ENCODE measurements around the gene EEIG1. TPM values are rescaled to one million over a fixed set of nuclear protein-coding genes. Genes with fewer than 3 reads are reported as not detected.

EEIG1 gene
- total RNA-seq, 1 donor from 2014 or later = 15.8 TPM

DNA sequence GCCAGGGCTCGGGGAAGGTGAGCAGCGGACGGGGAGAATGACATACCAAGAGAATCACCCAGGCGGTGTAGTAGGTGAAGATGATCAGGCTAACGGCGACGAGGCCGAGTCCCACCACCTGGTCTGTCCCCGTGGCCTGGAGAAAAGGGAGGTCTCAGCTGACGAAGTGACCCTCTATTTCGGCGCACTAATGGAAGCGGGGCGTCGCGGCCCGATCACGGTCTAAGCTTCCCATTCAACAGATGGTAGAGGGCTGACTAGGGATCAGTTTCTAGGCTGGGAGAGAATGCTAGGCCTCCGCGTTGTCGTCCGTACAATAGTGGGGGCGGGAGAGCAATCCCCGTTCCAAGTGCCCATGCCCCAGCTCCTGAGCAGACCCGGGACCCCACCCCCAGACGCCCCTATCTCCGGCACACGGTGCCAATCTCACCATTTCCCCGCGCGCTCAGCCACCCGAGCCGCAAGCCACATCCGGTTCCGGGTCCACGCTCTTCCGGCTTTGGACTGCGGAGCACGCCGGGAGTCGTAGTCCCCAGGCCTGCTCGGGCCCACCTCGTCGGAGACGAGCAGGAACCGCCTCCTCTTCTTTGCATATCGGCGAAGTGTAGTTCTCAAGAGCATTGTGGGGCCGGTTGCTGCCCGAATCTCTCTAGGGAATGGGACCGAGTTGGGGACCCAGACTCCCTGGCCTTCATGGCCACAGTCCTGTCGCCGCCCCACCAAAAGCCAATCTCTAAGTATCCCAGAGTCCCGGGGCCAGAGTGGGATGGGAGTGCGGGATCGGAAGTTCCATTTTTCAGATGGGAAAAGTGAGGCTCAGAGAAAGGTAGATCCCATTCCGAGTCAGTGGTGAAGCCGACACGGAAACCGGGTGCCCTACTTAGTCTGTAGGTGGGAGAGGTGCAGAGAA is 43.1 kb downstream of the EEIG1 start, which contains the start of gene DPM2:
Gene DPM2 (minus strand): TSS at position 467 of the 910 bp plus-strand sequence. CDS start 34 bp downstream, at position 433.
- Mint-ChIP-seq H3K27me3 (ENCODE audit: unreplicated experiment) (peaks cover 20% of the 10 kb centered on the region), H3K4me3 (ENCODE audit: unreplicated experiment) (peak within 1 kb of the TSS; percentile 94), H3K4me1 (ENCODE audit: low read depth, unreplicated experiment) (peaks cover 13% of the 10 kb centered on the region), H3K9me3 (ENCODE audit: unreplicated experiment) (peaks cover 6% of the 10 kb centered on the region), H3K27ac (ENCODE audit: unreplicated experiment) (peak within 1 kb of the TSS; percentile 76), H3K36me3 (ENCODE audit: unreplicated experiment) (no peaks in the 10 kb centered on the region)
- TF ChIP-seq, protein P1, sequence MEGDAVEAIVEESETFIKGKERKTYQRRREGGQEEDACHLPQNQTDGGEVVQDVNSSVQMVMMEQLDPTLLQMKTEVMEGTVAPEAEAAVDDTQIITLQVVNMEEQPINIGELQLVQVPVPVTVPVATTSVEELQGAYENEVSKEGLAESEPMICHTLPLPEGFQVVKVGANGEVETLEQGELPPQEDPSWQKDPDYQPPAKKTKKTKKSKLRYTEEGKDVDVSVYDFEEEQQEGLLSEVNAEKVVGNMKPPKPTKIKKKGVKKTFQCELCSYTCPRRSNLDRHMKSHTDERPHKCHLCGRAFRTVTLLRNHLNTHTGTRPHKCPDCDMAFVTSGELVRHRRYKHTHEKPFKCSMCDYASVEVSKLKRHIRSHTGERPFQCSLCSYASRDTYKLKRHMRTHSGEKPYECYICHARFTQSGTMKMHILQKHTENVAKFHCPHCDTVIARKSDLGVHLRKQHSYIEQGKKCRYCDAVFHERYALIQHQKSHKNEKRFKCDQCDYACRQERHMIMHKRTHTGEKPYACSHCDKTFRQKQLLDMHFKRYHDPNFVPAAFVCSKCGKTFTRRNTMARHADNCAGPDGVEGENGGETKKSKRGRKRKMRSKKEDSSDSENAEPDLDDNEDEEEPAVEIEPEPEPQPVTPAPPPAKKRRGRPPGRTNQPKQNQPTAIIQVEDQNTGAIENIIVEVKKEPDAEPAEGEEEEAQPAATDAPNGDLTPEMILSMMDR (IDR thresholded peaks at IDR 0.05; ENCODE audit: partially characterized antibody, unreplicated experiment) = no peak
- peak; percentile 83 for DNase-seq

DNA sequence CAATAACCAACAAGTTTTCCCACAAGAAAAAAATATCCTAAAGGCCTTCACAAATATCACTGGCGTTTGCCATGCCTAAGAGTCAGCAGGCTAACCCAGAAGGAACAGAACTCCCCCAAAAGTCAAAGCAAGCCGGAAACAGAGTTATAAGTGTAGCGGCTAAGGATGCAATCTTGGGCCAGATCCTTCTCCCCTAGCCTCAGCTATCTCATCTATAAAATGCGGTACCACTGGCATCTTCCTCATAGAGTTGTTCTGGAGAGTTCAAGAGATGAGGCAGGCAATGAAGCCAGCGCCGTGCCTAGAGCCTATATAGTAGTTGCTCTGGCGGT is 43.8 kb downstream of the EEIG1 start:
- Mint-ChIP-seq H3K27ac (ENCODE audit: unreplicated experiment) (peak overlapping the region; percentile 13), H3K27me3 (ENCODE audit: unreplicated experiment) (peaks cover 20% of the 10 kb centered on the region), H3K4me1 (ENCODE audit: low read depth, unreplicated experiment) (peaks cover 13% of the 10 kb centered on the region), H3K9me3 (ENCODE audit: unreplicated experiment) (peaks cover 6% of the 10 kb centered on the region), H3K4me3 (ENCODE audit: unreplicated experiment) (peak overlapping the region; percentile 94), H3K36me3 (ENCODE audit: unreplicated experiment) (no peaks in the 10 kb centered on the region)
- TF ChIP-seq, protein P1 (IDR thresholded peaks at IDR 0.05; ENCODE audit: partially characterized antibody, unreplicated experiment) = no peak
- no peak for DNase-seq

DNA sequence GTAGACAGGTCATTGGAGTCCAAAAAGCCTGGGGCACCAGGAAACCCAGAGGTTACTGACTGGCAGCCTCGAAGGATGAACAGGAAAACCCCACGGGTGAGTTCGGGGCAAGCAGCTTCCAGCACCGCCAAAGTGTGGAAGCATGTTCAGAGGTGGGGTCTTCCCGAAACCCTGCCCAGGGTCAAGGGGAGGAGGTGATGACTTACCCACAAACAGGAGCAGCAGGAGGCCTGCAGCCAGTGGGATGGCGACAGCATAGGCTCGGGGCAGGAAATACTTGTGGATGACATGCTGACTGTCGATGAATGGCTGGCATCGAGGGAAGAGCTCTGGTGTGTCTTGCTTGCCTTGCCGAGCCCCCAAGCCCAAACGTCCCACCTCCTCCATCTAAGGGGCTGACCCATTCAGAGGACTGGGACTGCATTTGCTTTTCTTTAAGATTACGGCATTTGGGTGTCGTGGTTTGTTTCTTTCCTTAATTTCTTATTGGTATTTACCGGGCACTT is 44.4 kb downstream of the EEIG1 start:
- Mint-ChIP-seq H3K9me3 (ENCODE audit: unreplicated experiment) (peaks cover 8% of the 10 kb centered on the region), H3K36me3 (ENCODE audit: unreplicated experiment) (no peaks in the 10 kb centered on the region), H3K27me3 (ENCODE audit: unreplicated experiment) (peaks cover 20% of the 10 kb centered on the region), H3K27ac (ENCODE audit: unreplicated experiment) (no peak overlapping the region), H3K4me1 (ENCODE audit: low read depth, unreplicated experiment) (peaks cover 14% of the 10 kb centered on the region), H3K4me3 (ENCODE audit: unreplicated experiment) (peak overlapping the region; percentile 94)
- TF ChIP-seq, protein P1 (IDR thresholded peaks at IDR 0.05; ENCODE audit: partially characterized antibody, unreplicated experiment) = no peak
- no peak for DNase-seq

DNA sequence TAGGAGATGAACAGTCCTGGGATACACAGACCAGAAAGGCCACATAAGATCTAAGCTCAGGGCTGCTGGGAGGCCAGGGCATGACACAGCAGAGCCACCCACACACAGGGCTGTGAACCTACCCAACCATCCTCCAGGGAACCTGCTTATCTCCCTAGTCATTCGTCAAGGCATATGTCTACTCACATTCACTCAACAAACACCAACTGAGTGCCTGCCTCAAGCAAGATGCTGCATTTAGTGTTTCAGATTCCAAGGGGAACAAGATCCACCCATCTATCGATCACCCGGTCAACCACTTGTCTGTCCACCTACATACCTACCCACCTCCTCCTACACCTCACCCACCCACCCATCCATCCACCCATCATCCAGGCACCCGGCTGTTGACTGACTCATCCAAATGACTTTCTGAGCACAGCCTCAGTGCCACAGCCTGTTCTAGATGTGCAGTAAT is 45.0 kb downstream of the EEIG1 start:
- peak overlapping the region; percentile 94 for H3K4me3 Mint-ChIP-seq (ENCODE audit: unreplicated experiment)
- peaks cover 17% of the 10 kb centered on the region for H3K4me1 Mint-ChIP-seq (ENCODE audit: low read depth, unreplicated experiment)
- peak overlapping the region; percentile 49 for H3K27ac Mint-ChIP-seq (ENCODE audit: unreplicated experiment)
- DNase-seq = no peak
- no peaks in the 10 kb centered on the region for H3K36me3 Mint-ChIP-seq (ENCODE audit: unreplicated experiment)
- peaks cover 20% of the 10 kb centered on the region for H3K27me3 Mint-ChIP-seq (ENCODE audit: unreplicated experiment)
- TF ChIP-seq, protein P1 (IDR thresholded peaks at IDR 0.05; ENCODE audit: partially characterized antibody, unreplicated experiment) = no peak
- peaks cover 10% of the 10 kb centered on the region for H3K9me3 Mint-ChIP-seq (ENCODE audit: unreplicated experiment)

DNA sequence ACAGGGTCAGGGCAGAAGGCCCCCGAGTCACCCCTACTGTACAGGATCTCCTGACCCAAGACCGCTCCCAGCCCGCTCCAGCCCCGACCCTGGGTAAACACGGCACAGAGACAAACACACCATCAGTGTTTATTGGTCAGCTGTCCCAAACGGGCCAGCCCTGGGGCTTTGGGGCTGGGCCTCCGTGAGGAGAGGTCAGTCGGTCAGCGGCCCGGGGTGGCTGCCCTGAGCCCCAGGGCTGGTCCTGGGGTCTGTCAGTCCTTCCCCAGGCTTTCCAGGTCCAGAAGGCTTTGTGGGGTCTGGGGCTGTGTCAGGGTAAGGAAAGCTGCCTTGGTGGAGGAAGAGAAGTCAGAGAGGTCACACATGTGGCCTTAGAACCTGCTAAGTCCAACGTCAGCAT is 45.8 kb downstream of the EEIG1 start:
- no peaks in the 10 kb centered on the region for H3K36me3 Mint-ChIP-seq (ENCODE audit: unreplicated experiment)
- H3K27me3 Mint-ChIP-seq (ENCODE audit: unreplicated experiment) = peaks cover 20% of the 10 kb centered on the region
- H3K9me3 Mint-ChIP-seq (ENCODE audit: unreplicated experiment) = peaks cover 10% of the 10 kb centered on the region
- no peak overlapping the region for H3K27ac Mint-ChIP-seq (ENCODE audit: unreplicated experiment)
- DNase-seq = no peak
- H3K4me3 Mint-ChIP-seq (ENCODE audit: unreplicated experiment) = no peak overlapping the region
- H3K4me1 Mint-ChIP-seq (ENCODE audit: low read depth, unreplicated experiment) = peaks cover 17% of the 10 kb centered on the region
- TF ChIP-seq, protein P1 (IDR thresholded peaks at IDR 0.05; ENCODE audit: partially characterized antibody, unreplicated experiment) = no peak
